Measurements from ENCODE around the gene TYRO3.

- TF ChIP-seq, protein P1, sequence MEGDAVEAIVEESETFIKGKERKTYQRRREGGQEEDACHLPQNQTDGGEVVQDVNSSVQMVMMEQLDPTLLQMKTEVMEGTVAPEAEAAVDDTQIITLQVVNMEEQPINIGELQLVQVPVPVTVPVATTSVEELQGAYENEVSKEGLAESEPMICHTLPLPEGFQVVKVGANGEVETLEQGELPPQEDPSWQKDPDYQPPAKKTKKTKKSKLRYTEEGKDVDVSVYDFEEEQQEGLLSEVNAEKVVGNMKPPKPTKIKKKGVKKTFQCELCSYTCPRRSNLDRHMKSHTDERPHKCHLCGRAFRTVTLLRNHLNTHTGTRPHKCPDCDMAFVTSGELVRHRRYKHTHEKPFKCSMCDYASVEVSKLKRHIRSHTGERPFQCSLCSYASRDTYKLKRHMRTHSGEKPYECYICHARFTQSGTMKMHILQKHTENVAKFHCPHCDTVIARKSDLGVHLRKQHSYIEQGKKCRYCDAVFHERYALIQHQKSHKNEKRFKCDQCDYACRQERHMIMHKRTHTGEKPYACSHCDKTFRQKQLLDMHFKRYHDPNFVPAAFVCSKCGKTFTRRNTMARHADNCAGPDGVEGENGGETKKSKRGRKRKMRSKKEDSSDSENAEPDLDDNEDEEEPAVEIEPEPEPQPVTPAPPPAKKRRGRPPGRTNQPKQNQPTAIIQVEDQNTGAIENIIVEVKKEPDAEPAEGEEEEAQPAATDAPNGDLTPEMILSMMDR (IDR thresholded peaks at IDR 0.05) = no peak
- no peak for TF ChIP-seq EP300 (IDR thresholded peaks at IDR 0.05)
Observed at GRCh38 chr15:41629883-41630282, 70.9 kb downstream of the TYRO3 start.
